Left ventricle myocardium inferior (tissue), 1 donor: ENCODE measurements around the gene SLC7A5. TPM values are rescaled to one million over a fixed set of nuclear protein-coding genes. Genes with fewer than 3 reads are reported as not detected.
"Not testable (repeated sequence)": the region's sequence is repeated elsewhere in the genome, so short reads cannot be mapped to it uniquely, and the experiment has no call there.

Experiments
- DNase-seq: peaks from one replicate; pipeline ENCODE4 v3.0.0-alpha.2; 2020
- H3K27ac ChIP-seq: fragments of 200-600 bp; replicated peaks from 2 replicates; pipeline ENCODE4 v1.8.0; 2021
- H3K27me3 ChIP-seq: fragments of 200-600 bp; 2 replicates; pipeline ENCODE4 v1.8.0; 2021; ENCODE audit warnings: low read depth
- H3K36me3 ChIP-seq: fragments of 200-600 bp; 2 replicates; pipeline ENCODE4 v1.8.0; 2021
- H3K4me1 ChIP-seq: fragments of 200-600 bp; 2 replicates; pipeline ENCODE4 v1.8.0; 2021
- H3K4me3 ChIP-seq: fragments of 200-600 bp; 2 replicates; pipeline ENCODE4 v1.8.0; 2021; ENCODE audit warnings: mild to moderate bottlenecking, moderate library complexity
- H3K9me3 ChIP-seq: fragments of 200-600 bp; replicated peaks from 2 replicates; pipeline ENCODE4 v1.8.0; 2021
- intact Hi-C: fragments of 100-400 bp; cut with micrococcal nuclease; formaldehyde crosslinking; loops from one replicate; pipeline ENCODE4 v1.11.0; 2022
- total RNA-seq: library from RNA; stranded (reverse); fragmentation: NEBNext Ultra II Directional; extraction: Animal tissue kit (Norgen Biotek cat#: 25700); gene quantifications from one replicate; pipeline ENCODE4 v1.2.1, GENCODE V29; 2021
- TF ChIP-seq, protein P1 (sequence below): fragments of 200-600 bp; IDR thresholded peaks from 2 replicates; pipeline ENCODE4 v1.8.0; 2021; ENCODE audit warnings: antibody characterized with exemption, mild to moderate bottlenecking, borderline replicate concordance
- donor health status: DM: no; HTN: yes; CAD: no; lungs with severe emphysema.

Gene SLC7A5
- total RNA-seq, 1 donor from 2014 or later: 4.6 TPM

DNA sequence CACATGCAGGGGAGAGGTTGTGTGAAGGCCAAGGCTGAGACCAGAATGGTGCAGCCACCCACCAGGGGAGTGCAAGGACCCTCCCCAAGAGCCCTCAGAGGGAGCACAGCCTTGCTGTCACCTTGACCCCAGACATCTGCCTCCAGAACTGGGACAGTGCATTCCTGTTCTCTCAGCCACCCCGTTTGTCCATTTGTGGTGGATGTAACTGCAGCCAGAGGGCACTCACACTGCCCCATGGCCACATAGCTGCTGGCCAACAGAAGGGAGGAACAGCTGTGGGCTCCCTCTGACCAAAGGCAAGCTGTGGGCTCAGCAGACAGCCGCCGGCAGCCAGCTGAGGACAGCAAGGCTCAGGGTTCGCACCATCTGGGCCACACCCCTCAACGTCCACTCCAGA is 53.7 kb downstream of the SLC7A5 start:
- no peaks in the 10 kb centered on the region for H3K36me3 ChIP-seq
- H3K27me3 ChIP-seq: peaks cover 1% of the 10 kb centered on the region
- DNase-seq: no peak
- TF ChIP-seq, protein P1, sequence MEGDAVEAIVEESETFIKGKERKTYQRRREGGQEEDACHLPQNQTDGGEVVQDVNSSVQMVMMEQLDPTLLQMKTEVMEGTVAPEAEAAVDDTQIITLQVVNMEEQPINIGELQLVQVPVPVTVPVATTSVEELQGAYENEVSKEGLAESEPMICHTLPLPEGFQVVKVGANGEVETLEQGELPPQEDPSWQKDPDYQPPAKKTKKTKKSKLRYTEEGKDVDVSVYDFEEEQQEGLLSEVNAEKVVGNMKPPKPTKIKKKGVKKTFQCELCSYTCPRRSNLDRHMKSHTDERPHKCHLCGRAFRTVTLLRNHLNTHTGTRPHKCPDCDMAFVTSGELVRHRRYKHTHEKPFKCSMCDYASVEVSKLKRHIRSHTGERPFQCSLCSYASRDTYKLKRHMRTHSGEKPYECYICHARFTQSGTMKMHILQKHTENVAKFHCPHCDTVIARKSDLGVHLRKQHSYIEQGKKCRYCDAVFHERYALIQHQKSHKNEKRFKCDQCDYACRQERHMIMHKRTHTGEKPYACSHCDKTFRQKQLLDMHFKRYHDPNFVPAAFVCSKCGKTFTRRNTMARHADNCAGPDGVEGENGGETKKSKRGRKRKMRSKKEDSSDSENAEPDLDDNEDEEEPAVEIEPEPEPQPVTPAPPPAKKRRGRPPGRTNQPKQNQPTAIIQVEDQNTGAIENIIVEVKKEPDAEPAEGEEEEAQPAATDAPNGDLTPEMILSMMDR: no peak
- intact Hi-C loops: no loop called here
- H3K4me3 ChIP-seq: no peak overlapping the region
- no peaks in the 10 kb centered on the region for H3K4me1 ChIP-seq
- H3K27ac ChIP-seq: no peak overlapping the region
- peaks cover 24% of the 10 kb centered on the region for H3K9me3 ChIP-seq

DNA sequence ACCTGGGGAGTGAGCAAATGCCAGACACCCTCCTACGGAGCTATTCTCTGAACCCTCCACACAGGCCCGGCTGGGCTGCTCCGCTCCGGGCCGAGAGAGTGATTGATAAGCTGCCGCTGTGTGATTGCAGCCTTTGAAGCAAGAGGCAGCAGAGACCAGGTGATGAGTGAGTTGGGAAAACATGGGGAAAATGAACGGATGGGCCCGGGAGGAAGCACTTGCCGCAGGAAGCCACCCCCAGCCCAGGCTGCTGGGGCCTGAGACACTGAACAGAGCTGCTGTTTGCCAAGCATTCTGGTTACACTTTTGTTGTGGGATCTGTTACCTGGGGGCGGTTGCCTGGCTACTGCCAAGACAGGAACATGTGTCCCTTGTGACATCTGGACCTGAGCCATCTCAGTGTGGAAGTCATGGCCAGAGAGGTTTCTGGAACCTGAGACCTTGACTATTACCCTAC is 57.1 kb downstream of the SLC7A5 start:
- DNase-seq: no peak
- H3K9me3 ChIP-seq: peaks cover 14% of the 10 kb centered on the region
- intact Hi-C loops: no loop called here

DNA sequence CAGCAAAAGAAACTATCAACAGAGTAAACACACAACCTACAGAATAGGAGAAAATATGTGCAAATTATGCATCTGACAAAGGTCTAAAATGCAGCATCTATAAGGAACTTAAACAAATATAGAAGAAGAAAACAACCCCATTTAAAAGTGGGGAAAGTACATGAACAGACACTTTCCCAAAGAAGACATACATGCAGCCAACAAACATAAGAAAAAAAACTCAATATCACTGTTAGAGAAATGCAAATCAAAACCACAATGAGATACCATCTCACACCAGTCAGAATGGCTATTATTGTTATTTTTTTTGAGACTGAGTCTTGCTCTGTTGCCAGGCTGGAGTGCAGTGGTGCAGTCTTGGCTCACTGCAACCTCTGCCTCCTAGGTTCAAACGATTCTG is 57.9 kb downstream of the SLC7A5 start:
- peaks cover 11% of the 10 kb centered on the region for H3K4me1 ChIP-seq
- intact Hi-C loops, H3K36me3 ChIP-seq, DNase-seq, H3K4me3 ChIP-seq, H3K27ac ChIP-seq, H3K9me3 ChIP-seq: not testable (repeated sequence)
- peaks cover 28% of the 10 kb centered on the region for H3K27me3 ChIP-seq

More for the DNA sequence above, 57.1 kb downstream of the SLC7A5 start:
- no peaks in the 10 kb centered on the region for H3K36me3 ChIP-seq
- H3K4me1 ChIP-seq: peaks cover 3% of the 10 kb centered on the region
- no peak overlapping the region for H3K4me3 ChIP-seq
- TF ChIP-seq, protein P1: no peak
- H3K27ac ChIP-seq: no peak overlapping the region
- H3K27me3 ChIP-seq: peaks cover 25% of the 10 kb centered on the region

DNA sequence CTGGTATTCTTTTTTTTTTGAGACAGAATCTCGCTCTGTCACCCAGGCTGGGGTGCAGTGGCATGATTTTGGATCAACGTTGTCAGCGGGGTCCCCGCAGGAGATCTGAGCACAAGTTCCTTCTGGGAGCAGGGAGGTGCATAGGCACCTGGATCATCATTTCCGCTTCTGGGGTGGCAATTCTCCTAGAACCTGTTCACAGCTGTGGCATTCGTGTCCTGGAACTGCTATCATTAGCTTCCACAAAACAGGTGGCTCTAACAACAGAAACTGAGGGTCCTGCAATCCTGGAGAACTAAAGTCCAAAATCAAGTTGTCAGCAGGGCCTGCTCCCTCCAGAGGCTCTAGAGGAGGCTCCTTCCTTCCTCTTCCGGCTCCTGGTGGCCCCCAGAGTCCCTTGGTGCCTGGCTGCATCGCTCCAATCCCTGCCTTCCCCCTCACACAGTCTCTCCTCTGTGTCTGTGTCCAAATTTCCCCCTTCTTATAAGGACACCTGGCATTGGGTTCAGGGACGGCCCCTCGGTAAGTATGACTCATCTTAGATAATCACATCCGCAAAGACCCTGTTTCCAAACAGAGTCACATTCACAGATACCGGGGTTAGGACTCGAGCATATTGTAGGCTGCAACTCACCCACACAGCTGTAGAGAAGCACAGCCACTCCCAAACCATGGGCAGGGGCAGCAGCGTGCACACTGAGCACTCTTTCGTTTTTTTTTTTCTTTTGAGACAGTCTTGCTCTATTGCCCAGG is 60.0 kb downstream of the SLC7A5 start:
- TF ChIP-seq, protein P1: no peak
- intact Hi-C loops: no loop called here

DNA sequence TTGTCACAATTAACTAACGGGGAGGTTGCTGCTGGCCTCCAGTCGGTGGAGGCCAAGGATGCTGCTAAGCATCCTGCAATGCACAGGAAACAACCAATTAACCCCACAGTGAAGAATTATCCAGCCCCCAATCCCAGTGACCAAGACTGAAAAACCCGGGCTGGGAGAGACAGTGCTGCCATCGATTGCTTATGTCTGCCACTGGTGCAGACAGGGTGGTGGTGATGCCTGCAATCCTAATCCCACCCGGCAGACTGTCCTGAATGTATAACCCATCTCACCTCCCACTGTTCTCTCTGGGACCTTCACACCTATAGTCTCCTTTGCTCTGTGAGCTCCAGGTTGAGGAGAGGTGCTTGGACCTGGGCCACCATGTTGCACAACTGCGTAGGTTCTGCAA is 61.2 kb downstream of the SLC7A5 start:
- Histone ChIP-seq H3K27me3 (peaks cover 28% of the 10 kb centered on the region), H3K4me3 (no peak overlapping the region), H3K27ac (no peak overlapping the region), H3K9me3 (peaks cover 3% of the 10 kb centered on the region), H3K4me1 (peaks cover 17% of the 10 kb centered on the region), H3K36me3 (no peaks in the 10 kb centered on the region)
- DNase-seq: no peak
- TF ChIP-seq, protein P1: no peak
- intact Hi-C loops: no loop called here

More for the DNA sequence above, 60.0 kb downstream of the SLC7A5 start:
- Histone ChIP-seq H3K4me1 (peaks cover 17% of the 10 kb centered on the region), H3K36me3 (no peaks in the 10 kb centered on the region), H3K27ac (no peak overlapping the region), H3K27me3 (peaks cover 28% of the 10 kb centered on the region), H3K4me3 (no peak overlapping the region), H3K9me3 (peaks cover 3% of the 10 kb centered on the region)
- no peak for DNase-seq
